Islet of Langerhans (tissue), 1 donor: ENCODE results near the gene KRTAP9-6.
"Not testable (repeated sequence)": the region's sequence is repeated elsewhere in the genome, so short reads cannot be mapped to it uniquely, and the experiment has no call there.

Source experiments
- FAIRE-seq: peaks from one replicate; lab custom pipeline; 2011; peaks lifted over from hg19 to GRCh38; lab: Jason Lieb, UNC

The KRTAP9-6 gene

DNA sequence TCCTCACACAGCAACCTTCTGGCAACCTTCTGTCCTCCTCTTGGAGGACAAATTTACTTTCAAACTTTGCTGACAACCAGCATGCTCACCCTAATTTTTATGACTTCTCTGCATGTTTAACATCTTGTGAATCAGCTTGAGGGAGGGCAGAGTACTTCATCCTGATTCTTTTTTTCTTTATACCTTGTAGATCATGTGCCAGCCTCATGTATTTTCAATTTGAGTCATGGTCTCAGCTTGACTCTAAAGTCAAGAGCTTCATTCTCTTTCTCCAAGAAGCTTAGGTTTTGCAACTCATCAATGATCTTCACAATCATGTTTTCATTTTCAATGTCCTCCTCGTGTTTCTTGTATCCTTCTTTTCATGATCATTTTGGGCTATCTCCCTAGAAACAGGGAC, 6.7 kb downstream of the KRTAP9-6 start:
- no peak for FAIRE-seq

GRCh38 chr17:41275648-41276190, 10.5 kb downstream of the KRTAP9-6 start, which contains the start of gene KRTAP9-7:
KRTAP9-7 (plus strand) TSS chr17:41275698; CDS start chr17:41275698, 0 bp downstream.
- FAIRE-seq: not testable (repeated sequence)

- FAIRE-seq: no peak
Measured at GRCh38 chr17:41278176-41278955, 13.2 kb downstream of the KRTAP9-6 start.

DNA sequence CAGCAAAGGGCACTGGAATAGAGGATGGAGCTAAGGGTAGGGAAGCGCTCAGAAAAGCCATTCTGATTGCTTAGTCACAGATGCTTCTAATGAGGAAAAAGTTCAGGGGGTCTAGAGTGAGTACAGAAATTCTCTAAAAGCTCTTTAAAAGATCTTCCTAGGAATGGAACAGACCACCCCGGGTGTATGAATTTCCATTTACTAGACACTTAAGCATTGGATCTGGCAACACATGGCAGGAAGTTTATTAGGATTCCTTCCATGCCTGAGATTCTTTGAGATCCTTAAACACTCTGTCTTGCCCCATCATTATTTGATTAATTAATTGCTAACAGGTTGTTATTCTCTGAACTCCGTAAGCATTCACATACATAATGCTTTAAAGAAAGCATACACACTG, 18.9 kb downstream of the KRTAP9-6 start:
- no peak for FAIRE-seq

DNA sequence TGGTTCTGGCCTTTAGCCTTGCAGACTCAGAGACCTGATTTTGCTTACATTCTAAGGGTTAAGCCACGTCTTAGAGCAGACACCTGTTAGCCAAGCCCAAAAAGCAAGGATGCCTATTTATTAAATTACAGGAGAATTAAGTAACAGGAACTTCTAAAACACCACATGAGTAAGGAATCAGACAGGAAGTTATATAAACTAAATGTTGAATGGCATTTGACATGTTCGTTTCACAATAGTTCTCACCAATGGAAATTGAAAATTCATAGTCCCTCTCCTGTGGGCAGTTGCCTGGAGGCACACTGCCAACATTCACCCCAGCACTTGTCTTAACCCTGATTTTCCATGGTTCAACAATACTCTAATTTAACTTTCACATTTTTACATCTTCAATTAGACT, 19.4 kb downstream of the KRTAP9-6 start:
- no peak for FAIRE-seq

GRCh38 chr17:41287050-41287449, 21.9 kb downstream of the KRTAP9-6 start:
- no peak for FAIRE-seq

DNA sequence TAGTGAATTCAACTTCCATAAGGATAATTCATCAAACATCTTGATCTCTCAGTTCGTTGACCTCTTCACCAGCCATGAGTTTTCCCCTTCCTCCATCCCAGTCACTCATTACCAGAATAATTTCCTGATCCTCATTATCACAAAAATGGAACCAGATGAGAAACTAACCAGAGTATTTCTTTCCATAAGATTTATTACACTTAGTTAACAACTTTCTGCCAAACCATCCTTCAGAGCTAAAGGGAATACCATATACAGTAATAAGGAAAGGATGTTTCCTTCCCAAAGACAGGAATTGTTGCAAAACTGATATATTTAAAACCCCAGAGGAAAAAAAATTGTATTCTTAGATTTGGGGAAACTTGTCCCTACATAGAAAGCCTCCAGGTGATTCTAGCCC, 28.8 kb downstream of the KRTAP9-6 start:
- FAIRE-seq: no peak

GRCh38 chr17:41296846-41297245, 31.7 kb downstream of the KRTAP9-6 start:
- no peak for FAIRE-seq

DNA sequence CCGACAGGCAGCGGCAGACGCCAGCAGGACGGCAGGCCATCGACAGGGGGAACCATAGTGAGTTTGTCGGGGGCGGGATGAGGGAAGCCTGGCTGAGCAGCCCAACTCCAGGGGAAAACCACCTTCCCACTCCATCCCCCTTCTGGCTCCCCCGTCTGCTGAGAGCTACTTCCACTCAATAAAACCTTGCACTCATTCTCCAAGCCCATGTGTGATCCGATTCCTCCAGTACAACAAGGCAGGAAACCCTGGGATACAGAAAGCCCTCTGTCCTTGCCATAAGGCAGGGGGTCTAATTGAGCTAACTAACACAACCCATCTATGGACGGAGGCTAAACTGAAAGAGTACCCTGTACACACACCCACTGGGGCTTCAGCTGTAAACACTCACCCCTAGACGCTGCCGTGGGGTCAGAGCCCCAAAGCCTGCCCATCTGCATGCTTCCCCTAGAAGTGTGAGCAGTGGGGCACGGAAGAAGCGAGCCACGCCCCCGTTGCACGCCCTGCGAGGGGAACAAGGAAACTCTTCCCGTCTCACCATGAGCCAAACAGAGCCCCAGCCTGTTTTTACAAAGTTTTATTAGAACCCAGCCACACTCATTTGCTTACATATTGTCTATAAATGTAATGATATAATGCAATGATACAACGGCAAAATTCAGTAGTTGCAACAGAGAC, 33.4 kb downstream of the KRTAP9-6 start:
- FAIRE-seq: no peak

DNA sequence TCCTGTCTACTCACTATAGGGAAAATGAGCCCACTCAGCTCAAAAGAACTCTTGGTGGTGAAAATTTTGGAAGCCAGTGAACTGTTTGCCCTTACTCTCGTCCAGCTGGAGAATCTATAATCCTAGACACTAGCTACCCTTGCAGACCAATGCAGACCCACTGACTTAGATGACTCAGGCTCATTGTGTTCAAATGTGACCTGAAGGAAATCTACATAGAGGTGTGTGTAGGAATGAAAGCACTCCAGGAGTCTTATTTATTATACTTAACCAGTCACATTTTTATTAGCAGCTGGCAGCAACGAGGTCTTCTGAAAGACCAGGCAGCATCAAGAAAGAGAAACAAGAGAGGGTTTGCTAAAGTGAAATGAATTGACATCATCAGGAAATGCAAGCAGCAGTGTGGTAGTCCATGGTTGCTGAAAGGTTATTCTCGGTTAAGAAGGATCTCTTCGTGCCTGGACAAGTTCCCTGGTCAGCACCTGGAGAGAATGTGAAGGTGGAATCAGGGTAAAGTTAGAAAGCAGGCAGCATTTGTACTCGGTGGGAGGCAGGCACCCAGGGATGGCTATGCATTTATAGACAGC, 36.1 kb downstream of the KRTAP9-6 start:
- no peak for FAIRE-seq

DNA sequence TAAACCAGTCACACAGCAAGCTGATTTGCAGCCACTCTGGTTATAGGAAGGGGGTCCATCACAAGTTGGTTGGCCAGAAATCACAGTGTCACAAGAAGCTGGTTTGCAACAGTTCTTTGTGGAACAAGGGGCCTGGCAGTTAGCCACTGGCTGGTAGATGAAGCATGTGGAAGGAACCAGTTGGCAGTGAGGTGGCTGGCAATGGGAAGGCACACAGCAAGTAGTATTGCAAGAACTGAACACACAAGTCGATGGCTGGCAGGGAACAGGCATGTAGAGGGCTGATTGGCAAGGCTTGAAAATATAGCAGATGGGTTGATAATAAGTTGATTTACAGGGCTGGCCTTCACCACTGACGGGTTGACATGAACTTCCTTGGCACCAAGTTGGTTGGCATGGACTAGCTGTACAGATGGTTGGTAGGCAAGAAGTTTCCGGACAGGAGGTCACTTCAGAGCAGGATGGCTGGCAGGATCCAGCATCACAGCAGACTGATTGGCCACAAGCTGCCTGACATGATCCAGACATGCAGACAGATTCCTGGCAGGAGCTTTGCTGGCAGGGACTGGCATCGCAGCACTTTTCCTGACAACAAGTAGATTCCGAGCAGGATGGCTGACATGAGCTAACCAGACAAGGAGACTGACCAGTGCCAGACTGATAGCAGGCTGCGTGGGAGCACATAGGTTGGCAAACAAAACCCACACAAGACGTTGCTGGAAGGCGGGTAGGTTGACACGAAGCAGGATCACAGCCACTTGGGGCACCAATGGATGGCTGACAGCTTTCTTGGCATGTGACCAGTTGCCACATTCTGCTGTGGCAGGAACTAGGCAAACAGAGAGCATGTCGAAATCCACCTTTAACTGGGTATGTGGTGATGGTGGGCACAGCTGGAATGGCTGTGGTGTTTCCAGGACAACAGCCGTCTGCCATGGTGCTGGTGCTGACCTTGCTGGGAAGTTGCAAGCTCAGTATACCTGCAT, 37.0 kb downstream of the KRTAP9-6 start, which contains the start of gene KRTAP29-1:
KRTAP29-1 (minus strand) TSS at position 936 of the 986 bp plus-strand sequence; CDS start at position 936, 0 bp downstream.
- FAIRE-seq: no peak

DNA sequence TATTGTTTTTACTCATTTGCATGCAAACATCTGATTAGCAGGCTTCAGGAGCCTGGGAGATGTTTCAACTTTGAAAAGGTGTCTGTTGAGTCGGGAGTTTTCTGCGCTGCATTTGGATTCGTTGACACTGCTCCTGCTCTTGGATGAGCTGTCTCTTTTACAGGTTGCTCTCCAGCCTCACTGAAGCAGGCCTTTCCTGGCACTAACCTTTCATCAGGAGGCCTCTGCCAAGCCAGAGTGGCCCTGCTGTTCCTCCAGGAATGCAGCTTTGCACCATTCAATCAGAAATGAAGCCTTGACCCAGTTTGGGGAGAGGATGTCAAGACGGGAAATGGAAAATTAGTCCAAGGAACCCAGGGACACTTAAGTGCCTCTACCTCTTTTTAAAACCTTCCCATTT, 37.8 kb downstream of the KRTAP9-6 start:
- FAIRE-seq: no peak

DNA sequence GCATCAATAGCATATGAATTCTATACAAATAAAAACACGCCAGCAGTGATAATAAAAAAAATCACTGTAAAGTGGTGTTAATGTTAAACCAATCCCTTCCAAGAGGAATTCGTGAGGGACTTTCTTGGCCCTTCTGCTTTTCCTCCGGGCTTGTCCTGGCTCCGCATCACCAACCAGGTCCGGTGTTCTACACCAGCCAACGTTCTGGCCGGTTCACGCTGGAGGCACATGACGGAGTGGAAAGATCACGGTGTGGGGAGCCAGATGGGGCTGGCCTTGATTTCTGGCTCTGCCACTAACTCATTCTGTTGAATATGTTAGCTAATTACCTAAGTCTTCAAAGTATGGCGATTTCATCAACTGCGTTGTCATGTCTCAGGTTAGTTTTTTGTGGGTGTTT, 38.9 kb downstream of the KRTAP9-6 start:
- FAIRE-seq: no peak

DNA sequence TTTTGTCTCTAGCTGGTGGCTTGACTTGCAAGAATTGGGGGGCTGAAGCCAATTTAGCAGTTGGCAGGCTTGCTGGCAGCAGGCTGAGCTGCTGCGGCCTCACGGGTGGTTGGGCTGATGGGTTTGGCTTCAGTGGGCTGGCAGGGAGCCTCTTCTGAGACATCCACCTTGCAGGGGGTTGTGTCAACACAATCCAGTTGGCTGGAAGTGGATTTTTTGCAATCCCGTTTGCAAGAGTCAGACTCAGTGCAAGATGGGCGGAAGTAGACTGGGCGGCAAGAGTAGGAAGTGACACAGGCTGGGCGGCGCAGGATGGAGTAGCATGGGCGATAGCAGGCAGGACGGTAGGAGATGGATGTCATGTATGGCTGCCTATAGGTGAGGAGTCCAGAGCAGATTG, 42.5 kb downstream of the KRTAP9-6 start:
- no peak for FAIRE-seq

DNA sequence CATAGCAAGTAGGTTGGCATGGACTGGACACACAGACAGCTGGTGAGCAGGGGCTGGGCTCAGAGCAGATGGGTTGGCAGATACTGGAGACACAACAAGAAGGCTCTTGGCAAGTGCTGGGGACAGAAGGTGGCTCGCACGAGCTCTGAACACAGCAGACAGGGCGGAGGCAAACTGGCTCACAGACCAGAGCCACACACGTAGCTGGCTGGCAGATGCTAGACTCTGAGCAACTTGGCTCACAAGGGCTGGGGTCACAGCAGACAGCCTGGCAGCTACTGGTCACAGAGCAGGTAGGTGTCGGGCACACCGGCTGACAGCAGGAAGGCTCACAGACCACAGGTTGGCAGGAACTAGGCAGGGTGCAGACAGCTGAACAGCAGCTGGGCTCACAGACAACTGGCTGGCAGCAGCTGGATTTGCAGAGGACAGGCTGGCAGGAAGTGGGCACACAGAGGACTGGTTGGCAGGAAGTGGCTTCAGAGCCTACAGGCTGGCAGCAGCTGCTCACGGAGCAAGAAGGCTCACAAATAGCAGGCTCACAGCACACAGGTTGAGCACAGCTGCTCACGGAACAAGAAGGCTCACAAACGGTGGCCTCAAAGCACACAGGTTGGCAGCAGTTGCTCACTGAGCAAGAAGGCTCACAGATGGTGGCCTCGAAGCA, 43.2 kb downstream of the KRTAP9-6 start:
- FAIRE-seq: peak; percentile 5

DNA sequence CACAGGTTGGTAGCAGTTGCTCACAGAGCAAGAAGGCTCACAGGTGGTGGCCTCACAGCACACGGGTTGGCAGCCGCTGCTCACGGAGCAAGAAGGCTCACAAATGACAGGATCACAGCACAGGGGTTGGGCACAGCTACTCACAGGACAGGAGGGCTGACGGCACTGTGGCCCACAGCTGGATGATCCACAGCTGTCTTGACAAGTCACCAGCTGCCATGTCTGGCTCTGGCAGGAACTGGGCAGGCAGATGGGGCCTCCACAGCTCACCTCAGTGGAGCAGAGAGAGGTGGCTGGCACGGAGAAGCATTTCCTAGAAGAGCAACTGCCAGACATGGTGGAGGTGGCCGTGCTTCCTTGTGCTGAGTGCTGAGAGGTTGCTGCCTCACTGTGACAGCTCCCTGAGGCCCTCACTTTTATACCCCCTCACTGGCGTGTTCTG, 43.8 kb downstream of the KRTAP9-6 start, which contains the start of gene KRTAP16-1:
KRTAP16-1 (minus strand) TSS at position 392 of the 442 bp plus-strand sequence; CDS start at position 336, 56 bp downstream.
- no peak for FAIRE-seq

DNA sequence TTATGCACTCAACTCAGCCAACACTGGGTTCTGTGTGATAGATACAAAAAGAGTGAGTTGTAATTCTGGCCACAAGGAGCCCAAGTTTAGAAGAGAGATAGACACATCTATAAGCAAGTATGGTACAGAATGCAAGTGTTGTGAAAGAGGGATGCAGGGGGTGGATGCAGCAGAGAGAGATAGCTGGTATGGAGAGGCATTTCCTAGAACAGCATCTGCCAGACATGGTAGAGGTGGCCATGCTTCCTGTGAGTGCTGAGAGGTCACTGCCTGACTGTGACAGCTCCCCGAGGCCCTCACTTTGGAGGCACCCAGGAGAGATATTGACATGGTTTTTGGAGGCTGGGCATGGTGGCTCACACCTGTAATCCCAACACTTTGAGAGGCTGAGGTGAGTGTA, 45.9 kb downstream of the KRTAP9-6 start:
- no peak for FAIRE-seq

DNA sequence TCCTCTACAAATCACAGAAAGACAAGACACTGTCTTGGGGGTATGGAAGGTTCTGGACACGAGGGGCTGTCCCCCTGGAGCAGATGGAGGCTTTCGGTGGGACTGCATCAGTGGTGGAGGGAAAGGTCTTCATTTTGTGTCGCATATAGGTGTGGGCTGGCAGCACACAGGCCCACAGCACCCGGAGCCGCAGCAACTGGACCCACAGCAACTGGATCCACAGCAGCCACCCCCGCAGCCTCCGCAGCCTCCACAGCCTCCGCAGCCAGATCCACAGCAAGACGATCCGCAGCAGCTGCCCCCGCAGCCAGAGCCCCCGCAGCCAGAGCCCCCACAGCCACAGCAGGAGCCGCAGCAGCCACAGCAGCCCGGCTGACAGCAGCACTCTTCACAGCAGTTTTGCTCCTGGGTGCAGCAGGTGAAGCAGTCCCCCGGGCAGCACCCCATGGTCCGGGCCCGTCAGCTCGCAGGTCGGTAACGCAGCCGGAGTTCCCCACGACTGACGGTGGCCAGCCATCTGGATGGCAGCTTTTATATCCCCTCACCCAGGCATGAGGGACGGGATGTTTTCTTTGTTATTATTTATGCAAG, 50.1 kb downstream of the KRTAP9-6 start, which contains the start of gene KRTAP17-1:
KRTAP17-1 (minus strand) TSS at position 507 of the 591 bp plus-strand sequence; CDS start at position 447, 60 bp downstream.
- no peak for FAIRE-seq
